Thoracic aorta (tissue), 2 donors: Measurements from ENCODE around the gene CDC7. TPM values are rescaled to one million over a fixed set of nuclear protein-coding genes. Genes with fewer than 3 reads are reported as not detected.

Source experiments
- ATAC-seq: fragments of 150-250 bp; one replicate; pipeline ENCODE4 v1.8.0; 2017; ENCODE audit warnings: low read depth; ENCODE audit not compliant: insufficient number of reproducible peaks, low FRiP score
- DNase-seq: peaks from one replicate; pipeline ENCODE4 v3.0.0-alpha.2; 2020; ENCODE audit warnings: low spot score
- H3K27ac ChIP-seq, 2 donors: fragments of 200-600 bp; sonication (generic); 1 replicate in 1 of 2; 2 replicates in 1 of 2; pipeline ENCODE4 v1.5.1; 2016; ENCODE audit warnings: mild to moderate bottlenecking in 2 of 2, moderate library complexity in 2 of 2
- H3K27me3 ChIP-seq: fragments of 200-600 bp; sonication (generic); replicated peaks from 2 replicates; pipeline ENCODE4 v1.6.0; 2016; ENCODE audit warnings: mild to moderate bottlenecking; ENCODE audit not compliant: insufficient read depth
- H3K36me3 ChIP-seq: fragments of 200-600 bp; sonication (generic); one replicate; pipeline ENCODE4 v1.5.1; 2016
- H3K4me1 ChIP-seq, 2 donors: fragments of 200-600 bp; sonication (generic); 1 replicate in 1 of 2; 2 replicates in 1 of 2; pipeline versions ENCODE4 v1.5.1 to v1.6.0; 2016; ENCODE audit warnings: low read depth in 2 of 2, mild to moderate bottlenecking in 1 of 2; ENCODE audit not compliant: control insufficient read depth in 1 of 2
- H3K4me3 ChIP-seq: fragments of 200-600 bp; sonication (generic); 2 replicates; pipeline ENCODE4 v1.5.1; 2016; ENCODE audit warnings: mild to moderate bottlenecking
- H3K9me3 ChIP-seq: fragments of 200-600 bp; sonication (generic); 2 replicates; pipeline ENCODE4 v1.5.1; 2016
- total RNA-seq, 2 donors: library from RNA; depleted of rRNA; stranded (reverse); fragments of >200 nt; gene quantifications; one replicate each; pipeline versions ENCODE4 v1.1.0 to v1.2.3, GENCODE V29; 2016
- TF ChIP-seq, protein P1 (sequence below): fragments of 200-600 bp; sonication (generic); IDR thresholded peaks from one replicate; pipeline ENCODE4 v1.5.1; 2019; ENCODE audit warnings: antibody characterized with exemption

CDC7 gene
- total RNA-seq, 2 donors from 2014 or later: 0.14 to 2.1 TPM

DNA sequence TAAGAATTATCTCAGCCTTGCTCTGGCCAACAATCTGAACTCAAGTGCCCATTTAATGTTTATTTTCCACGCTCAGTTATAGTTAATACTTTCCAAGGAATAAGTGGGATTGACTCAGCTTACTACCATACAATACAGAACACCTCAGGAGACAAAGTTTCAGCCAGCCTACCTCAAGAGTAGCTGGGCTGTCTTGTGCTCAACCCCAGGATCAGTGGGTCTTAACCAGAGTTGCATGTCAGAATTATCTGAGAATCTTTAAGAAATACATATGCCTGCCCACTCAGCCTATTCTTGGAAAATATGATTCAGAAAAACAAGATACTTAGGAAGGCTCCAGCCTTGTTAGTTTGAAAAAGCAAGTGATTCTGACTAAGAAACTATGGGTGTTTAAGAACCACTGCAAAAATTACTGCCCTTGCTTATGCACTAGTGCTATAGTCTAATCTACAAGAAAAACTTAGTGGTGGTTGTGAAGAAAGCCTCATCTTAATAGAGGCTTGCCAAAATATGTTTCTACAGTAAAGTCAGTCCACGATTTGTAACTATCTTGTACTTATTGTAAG lies 20.4 kb downstream of the CDC7 start:
- Histone ChIP-seq H3K27ac (no peak overlapping the region), H3K4me3 (no peak overlapping the region)
- TF ChIP-seq, protein P1, sequence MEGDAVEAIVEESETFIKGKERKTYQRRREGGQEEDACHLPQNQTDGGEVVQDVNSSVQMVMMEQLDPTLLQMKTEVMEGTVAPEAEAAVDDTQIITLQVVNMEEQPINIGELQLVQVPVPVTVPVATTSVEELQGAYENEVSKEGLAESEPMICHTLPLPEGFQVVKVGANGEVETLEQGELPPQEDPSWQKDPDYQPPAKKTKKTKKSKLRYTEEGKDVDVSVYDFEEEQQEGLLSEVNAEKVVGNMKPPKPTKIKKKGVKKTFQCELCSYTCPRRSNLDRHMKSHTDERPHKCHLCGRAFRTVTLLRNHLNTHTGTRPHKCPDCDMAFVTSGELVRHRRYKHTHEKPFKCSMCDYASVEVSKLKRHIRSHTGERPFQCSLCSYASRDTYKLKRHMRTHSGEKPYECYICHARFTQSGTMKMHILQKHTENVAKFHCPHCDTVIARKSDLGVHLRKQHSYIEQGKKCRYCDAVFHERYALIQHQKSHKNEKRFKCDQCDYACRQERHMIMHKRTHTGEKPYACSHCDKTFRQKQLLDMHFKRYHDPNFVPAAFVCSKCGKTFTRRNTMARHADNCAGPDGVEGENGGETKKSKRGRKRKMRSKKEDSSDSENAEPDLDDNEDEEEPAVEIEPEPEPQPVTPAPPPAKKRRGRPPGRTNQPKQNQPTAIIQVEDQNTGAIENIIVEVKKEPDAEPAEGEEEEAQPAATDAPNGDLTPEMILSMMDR: no peak

GRCh38 chr1:91523482-91523881 lies 22.8 kb downstream of the CDC7 start:
- no peak overlapping the region for H3K27ac ChIP-seq
- DNase-seq: no peak
- no peak overlapping the region for H3K4me3 ChIP-seq
- no peaks in the 10 kb centered on the region for H3K9me3 ChIP-seq
- TF ChIP-seq, protein P1: no peak
- H3K36me3 ChIP-seq: no peaks in the 10 kb centered on the region
- ATAC-seq: no peak
- H3K4me1 ChIP-seq: no peaks in the 10 kb centered on the region
- H3K27me3 ChIP-seq: no peaks in the 10 kb centered on the region

More for the DNA sequence above, 20.4 kb downstream of the CDC7 start:
- no peaks in the 10 kb centered on the region for H3K27me3 ChIP-seq
- DNase-seq (no peak), ATAC-seq (no peak)
- H3K4me1 ChIP-seq: no peaks in the 10 kb centered on the region
- H3K36me3 ChIP-seq: no peaks in the 10 kb centered on the region
- no peaks in the 10 kb centered on the region for H3K9me3 ChIP-seq

DNA sequence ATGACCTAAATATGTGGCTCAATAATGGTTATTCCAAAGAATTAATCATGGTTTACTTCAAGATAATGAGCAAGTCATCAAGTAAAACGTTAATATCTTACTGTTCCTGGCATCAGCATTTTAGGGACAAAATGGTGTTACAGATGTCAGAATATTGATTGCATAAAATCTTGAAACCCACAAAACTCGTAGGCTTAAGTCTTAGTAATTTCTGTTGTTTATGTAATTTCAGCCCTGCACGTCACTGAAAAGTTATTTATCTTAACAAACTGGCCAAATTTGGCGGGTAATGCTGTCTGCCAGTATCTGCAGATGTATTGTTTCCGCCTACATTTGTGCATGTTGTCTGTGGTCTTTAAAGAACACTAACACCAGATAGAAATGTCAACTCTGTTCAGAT lies 25.8 kb downstream of the CDC7 start:
- no peaks in the 10 kb centered on the region for H3K27me3 ChIP-seq
- no peak overlapping the region for H3K4me3 ChIP-seq
- no peak overlapping the region for H3K27ac ChIP-seq
- DNase-seq (no peak), ATAC-seq (no peak)
- H3K36me3 ChIP-seq: no peaks in the 10 kb centered on the region
- H3K9me3 ChIP-seq: no peaks in the 10 kb centered on the region
- no peaks in the 10 kb centered on the region for H3K4me1 ChIP-seq
- TF ChIP-seq, protein P1: no peak

- Histone ChIP-seq H3K9me3 (no peaks in the 10 kb centered on the region), H3K27me3 (no peaks in the 10 kb centered on the region), H3K4me1 (no peaks in the 10 kb centered on the region), H3K36me3 (no peaks in the 10 kb centered on the region), H3K27ac (no peak overlapping the region), H3K4me3 (no peak overlapping the region)
- TF ChIP-seq, protein P1: no peak
- no peak for DNase-seq
- ATAC-seq: no peak
Observed at GRCh38 chr1:91527266-91527765, 26.7 kb downstream of the CDC7 start.

DNA sequence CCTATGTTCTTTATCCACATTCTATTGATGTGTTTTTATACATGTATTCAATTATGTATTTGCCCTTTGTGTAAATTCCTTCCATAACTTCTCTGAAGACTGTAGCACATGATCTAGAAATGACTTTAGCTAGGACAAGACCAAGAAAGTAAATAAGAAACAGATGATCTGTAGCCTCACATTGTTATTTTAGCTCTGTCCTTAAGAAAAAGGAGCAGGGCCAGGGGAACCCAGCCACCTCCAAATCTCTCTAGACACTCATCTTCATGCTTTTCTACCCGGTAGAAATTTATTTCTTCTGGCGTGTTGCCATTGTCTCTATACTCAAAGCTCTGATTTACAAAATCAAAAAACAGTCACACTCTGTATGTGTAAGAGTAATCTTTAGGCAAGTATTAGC lies 27.1 kb downstream of the CDC7 start:
- Histone ChIP-seq H3K4me1 (no peaks in the 10 kb centered on the region), H3K9me3 (no peaks in the 10 kb centered on the region), H3K27ac (no peak overlapping the region), H3K4me3 (no peak overlapping the region), H3K36me3 (no peaks in the 10 kb centered on the region), H3K27me3 (no peaks in the 10 kb centered on the region)
- DNase-seq: no peak
- no peak for ATAC-seq
- TF ChIP-seq, protein P1: no peak
